Central memory CD8-positive, alpha-beta T cell (primary cell): Measurements from ENCODE around the gene PPP3CA.

Experiments
- ATAC-seq: fragments of 150-1000 bp; cut with Tn5 transposase; replicated peaks from 2 replicates; pipeline ENCODE4 v1.10.0; 2022; ENCODE audit warnings: mild to moderate bottlenecking, moderate FRiP score, moderate number of reproducible peaks; ENCODE audit not compliant: poor library complexity, severe bottlenecking; ENCODE audit errors: extremely low read depth
- DNase-seq, 2 donors: peaks; one replicate each; pipeline ENCODE4 v3.0.0; 2021; ENCODE audit warnings: low spot score in 2 of 2
- H3K27ac Mint-ChIP-seq: one replicate; pipeline ENCODE4 v1.8.0; 2022; ENCODE audit warnings: low read depth, mild to moderate bottlenecking, moderate library complexity, mixed read lengths
- H3K27me3 Mint-ChIP-seq: one replicate; pipeline ENCODE4 v1.8.0; 2022; ENCODE audit warnings: mixed read lengths
- H3K36me3 Mint-ChIP-seq: one replicate; pipeline ENCODE4 v1.8.0; 2022; ENCODE audit warnings: mild to moderate bottlenecking, moderate library complexity, mixed read lengths; ENCODE audit not compliant: insufficient read depth
- H3K4me1 Mint-ChIP-seq: one replicate; pipeline ENCODE4 v1.8.0; 2022; ENCODE audit warnings: mixed read lengths
- H3K4me3 Mint-ChIP-seq: one replicate; pipeline ENCODE4 v1.8.0; 2022; ENCODE audit warnings: mild to moderate bottlenecking, moderate library complexity, mixed read lengths
- H3K9me3 Mint-ChIP-seq: one replicate; pipeline ENCODE4 v1.8.0; 2022; ENCODE audit warnings: mixed read lengths

Gene PPP3CA

GRCh38 chr4:101208171-101208570 lies 139.2 kb downstream of the PPP3CA start:
- H3K4me1 Mint-ChIP-seq = peaks cover 53% of the 10 kb centered on the region
- H3K27ac Mint-ChIP-seq = no peak overlapping the region
- DNase-seq = no peak
- no peaks in the 10 kb centered on the region for H3K9me3 Mint-ChIP-seq
- no peak overlapping the region for H3K4me3 Mint-ChIP-seq
- H3K27me3 Mint-ChIP-seq = no peaks in the 10 kb centered on the region
- no peak for ATAC-seq
- H3K36me3 Mint-ChIP-seq = peaks cover 1% of the 10 kb centered on the region

- peak overlapping the region; percentile 17 for H3K4me3 Mint-ChIP-seq
- DNase-seq (no peak), ATAC-seq (peak; percentile 93)
- H3K9me3 Mint-ChIP-seq = no peaks in the 10 kb centered on the region
- H3K4me1 Mint-ChIP-seq = peaks cover 64% of the 10 kb centered on the region
- H3K27me3 Mint-ChIP-seq = no peaks in the 10 kb centered on the region
- H3K36me3 Mint-ChIP-seq = peaks cover 1% of the 10 kb centered on the region
- H3K27ac Mint-ChIP-seq = peak overlapping the region; percentile 42
These were observed 141.4 kb downstream of the PPP3CA start for GRCh38 chr4:101205916-101206315.

- H3K27ac Mint-ChIP-seq = no peak overlapping the region
- no peaks in the 10 kb centered on the region for H3K9me3 Mint-ChIP-seq
- peaks cover 64% of the 10 kb centered on the region for H3K4me1 Mint-ChIP-seq
- no peak for DNase-seq
- no peaks in the 10 kb centered on the region for H3K27me3 Mint-ChIP-seq
- peaks cover 1% of the 10 kb centered on the region for H3K36me3 Mint-ChIP-seq
- ATAC-seq = no peak
- no peak overlapping the region for H3K4me3 Mint-ChIP-seq
These were observed 145.9 kb downstream of the PPP3CA start for GRCh38 chr4:101201421-101201820.

GRCh38 chr4:101200561-101200960 lies 146.8 kb downstream of the PPP3CA start:
- ATAC-seq (no peak), DNase-seq (no peak)
- no peaks in the 10 kb centered on the region for H3K27me3 Mint-ChIP-seq
- no peak overlapping the region for H3K4me3 Mint-ChIP-seq
- peaks cover 56% of the 10 kb centered on the region for H3K4me1 Mint-ChIP-seq
- H3K9me3 Mint-ChIP-seq = no peaks in the 10 kb centered on the region
- H3K27ac Mint-ChIP-seq = no peak overlapping the region
- peaks cover 1% of the 10 kb centered on the region for H3K36me3 Mint-ChIP-seq

- ATAC-seq (no peak), DNase-seq (no peak)
- no peak overlapping the region for H3K4me3 Mint-ChIP-seq
- peaks cover 52% of the 10 kb centered on the region for H3K4me1 Mint-ChIP-seq
- H3K27ac Mint-ChIP-seq = no peak overlapping the region
- H3K27me3 Mint-ChIP-seq = no peaks in the 10 kb centered on the region
- H3K9me3 Mint-ChIP-seq = no peaks in the 10 kb centered on the region
- peaks cover 5% of the 10 kb centered on the region for H3K36me3 Mint-ChIP-seq
These were observed 147.6 kb downstream of the PPP3CA start for GRCh38 chr4:101199507-101200285.

- Mint-ChIP-seq H3K27ac (peak overlapping the region; percentile 56), H3K4me3 (no peak overlapping the region), H3K4me1 (peaks cover 52% of the 10 kb centered on the region)
These were observed 148.5 kb downstream of the PPP3CA start for GRCh38 chr4:101198682-101199339.

GRCh38 chr4:101197350-101197749 lies 150.0 kb downstream of the PPP3CA start:
- DNase-seq (no peak), ATAC-seq (no peak)
- Mint-ChIP-seq H3K4me3 (no peak overlapping the region), H3K36me3 (peaks cover 6% of the 10 kb centered on the region), H3K9me3 (no peaks in the 10 kb centered on the region), H3K4me1 (peaks cover 46% of the 10 kb centered on the region), H3K27me3 (no peaks in the 10 kb centered on the region), H3K27ac (no peak overlapping the region)

More at GRCh38 chr4:101198682-101199339, 148.5 kb downstream of the PPP3CA start:
- no peaks in the 10 kb centered on the region for H3K27me3 Mint-ChIP-seq
- ATAC-seq (no peak), DNase-seq (no peak)
- H3K9me3 Mint-ChIP-seq = no peaks in the 10 kb centered on the region
- peaks cover 3% of the 10 kb centered on the region for H3K36me3 Mint-ChIP-seq

- Mint-ChIP-seq H3K27me3 (no peaks in the 10 kb centered on the region), H3K36me3 (peaks cover 6% of the 10 kb centered on the region), H3K27ac (peak overlapping the region; percentile 11), H3K4me3 (no peak overlapping the region), H3K9me3 (no peaks in the 10 kb centered on the region), H3K4me1 (peaks cover 28% of the 10 kb centered on the region)
- DNase-seq (no peak), ATAC-seq (no peak)
These were observed 155.1 kb downstream of the PPP3CA start for GRCh38 chr4:101192244-101192643.

GRCh38 chr4:101191302-101192098 lies 155.8 kb downstream of the PPP3CA start:
- Mint-ChIP-seq H3K4me1 (peaks cover 28% of the 10 kb centered on the region), H3K9me3 (no peaks in the 10 kb centered on the region), H3K27me3 (no peaks in the 10 kb centered on the region), H3K4me3 (no peak overlapping the region), H3K36me3 (peaks cover 6% of the 10 kb centered on the region), H3K27ac (peak overlapping the region; percentile 11)
- DNase-seq = no peak
- ATAC-seq = no peak

GRCh38 chr4:101190751-101191150 lies 156.6 kb downstream of the PPP3CA start:
- H3K27ac Mint-ChIP-seq = no peak overlapping the region
- ATAC-seq (no peak), DNase-seq (no peak)
- no peaks in the 10 kb centered on the region for H3K9me3 Mint-ChIP-seq
- H3K4me1 Mint-ChIP-seq = peaks cover 29% of the 10 kb centered on the region
- peaks cover 6% of the 10 kb centered on the region for H3K36me3 Mint-ChIP-seq
- H3K27me3 Mint-ChIP-seq = no peaks in the 10 kb centered on the region
- H3K4me3 Mint-ChIP-seq = no peak overlapping the region

- Mint-ChIP-seq H3K4me1 (peaks cover 38% of the 10 kb centered on the region), H3K4me3 (no peak overlapping the region), H3K27ac (no peak overlapping the region), H3K36me3 (peaks cover 3% of the 10 kb centered on the region), H3K9me3 (no peaks in the 10 kb centered on the region), H3K27me3 (no peaks in the 10 kb centered on the region)
- no peak for ATAC-seq
- DNase-seq = no peak
These were observed 158.4 kb downstream of the PPP3CA start for GRCh38 chr4:101188906-101189305.

GRCh38 chr4:101187841-101188240 lies 159.5 kb downstream of the PPP3CA start:
- Mint-ChIP-seq H3K27ac (no peak overlapping the region), H3K4me3 (no peak overlapping the region), H3K36me3 (no peaks in the 10 kb centered on the region), H3K9me3 (no peaks in the 10 kb centered on the region), H3K4me1 (peaks cover 42% of the 10 kb centered on the region), H3K27me3 (no peaks in the 10 kb centered on the region)
- DNase-seq (no peak), ATAC-seq (no peak)
